AG09319 (cell line): ENCODE measurements around the gene EIF3K.

Experiments used
- DNase-seq: peaks from one replicate; pipeline ENCODE4 v3.0.0-alpha.2; 2010; ENCODE audit warnings: low read depth; ENCODE audit errors: extremely low read depth
- TF ChIP-seq, protein P1 (sequence below): IDR thresholded peaks from 2 replicates; pipeline ENCODE4 v1.5.1; 2011; ENCODE audit warnings: low read depth, mild to moderate bottlenecking, inconsistent platforms, low read length, moderate library complexity

The EIF3K gene

GRCh38 chr19:38671654-38672053 lies 52.7 kb downstream of the EIF3K start:
- no peak for DNase-seq
- TF ChIP-seq, protein P1, sequence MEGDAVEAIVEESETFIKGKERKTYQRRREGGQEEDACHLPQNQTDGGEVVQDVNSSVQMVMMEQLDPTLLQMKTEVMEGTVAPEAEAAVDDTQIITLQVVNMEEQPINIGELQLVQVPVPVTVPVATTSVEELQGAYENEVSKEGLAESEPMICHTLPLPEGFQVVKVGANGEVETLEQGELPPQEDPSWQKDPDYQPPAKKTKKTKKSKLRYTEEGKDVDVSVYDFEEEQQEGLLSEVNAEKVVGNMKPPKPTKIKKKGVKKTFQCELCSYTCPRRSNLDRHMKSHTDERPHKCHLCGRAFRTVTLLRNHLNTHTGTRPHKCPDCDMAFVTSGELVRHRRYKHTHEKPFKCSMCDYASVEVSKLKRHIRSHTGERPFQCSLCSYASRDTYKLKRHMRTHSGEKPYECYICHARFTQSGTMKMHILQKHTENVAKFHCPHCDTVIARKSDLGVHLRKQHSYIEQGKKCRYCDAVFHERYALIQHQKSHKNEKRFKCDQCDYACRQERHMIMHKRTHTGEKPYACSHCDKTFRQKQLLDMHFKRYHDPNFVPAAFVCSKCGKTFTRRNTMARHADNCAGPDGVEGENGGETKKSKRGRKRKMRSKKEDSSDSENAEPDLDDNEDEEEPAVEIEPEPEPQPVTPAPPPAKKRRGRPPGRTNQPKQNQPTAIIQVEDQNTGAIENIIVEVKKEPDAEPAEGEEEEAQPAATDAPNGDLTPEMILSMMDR, result no peak

DNA sequence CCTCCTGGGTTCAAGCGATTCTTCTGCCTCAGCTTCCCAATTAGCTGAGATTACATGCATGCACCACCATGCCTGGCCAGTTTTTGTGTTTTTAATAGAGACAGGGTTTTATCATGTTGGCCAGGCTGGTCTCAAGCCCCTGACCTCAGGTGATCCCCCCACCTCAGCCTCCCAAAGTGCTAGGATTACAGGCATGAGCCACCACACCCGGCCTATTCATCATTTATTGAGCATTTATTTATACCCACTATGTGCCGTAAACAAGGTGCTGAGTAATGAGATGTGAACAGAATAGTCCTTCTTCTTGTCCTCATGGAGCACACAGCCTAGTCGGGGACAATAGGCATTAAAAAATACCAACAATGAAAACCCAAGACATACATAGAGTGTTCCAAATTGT lies 54.0 kb downstream of the EIF3K start:
- no peak for DNase-seq
- TF ChIP-seq, protein P1, result no peak

DNA sequence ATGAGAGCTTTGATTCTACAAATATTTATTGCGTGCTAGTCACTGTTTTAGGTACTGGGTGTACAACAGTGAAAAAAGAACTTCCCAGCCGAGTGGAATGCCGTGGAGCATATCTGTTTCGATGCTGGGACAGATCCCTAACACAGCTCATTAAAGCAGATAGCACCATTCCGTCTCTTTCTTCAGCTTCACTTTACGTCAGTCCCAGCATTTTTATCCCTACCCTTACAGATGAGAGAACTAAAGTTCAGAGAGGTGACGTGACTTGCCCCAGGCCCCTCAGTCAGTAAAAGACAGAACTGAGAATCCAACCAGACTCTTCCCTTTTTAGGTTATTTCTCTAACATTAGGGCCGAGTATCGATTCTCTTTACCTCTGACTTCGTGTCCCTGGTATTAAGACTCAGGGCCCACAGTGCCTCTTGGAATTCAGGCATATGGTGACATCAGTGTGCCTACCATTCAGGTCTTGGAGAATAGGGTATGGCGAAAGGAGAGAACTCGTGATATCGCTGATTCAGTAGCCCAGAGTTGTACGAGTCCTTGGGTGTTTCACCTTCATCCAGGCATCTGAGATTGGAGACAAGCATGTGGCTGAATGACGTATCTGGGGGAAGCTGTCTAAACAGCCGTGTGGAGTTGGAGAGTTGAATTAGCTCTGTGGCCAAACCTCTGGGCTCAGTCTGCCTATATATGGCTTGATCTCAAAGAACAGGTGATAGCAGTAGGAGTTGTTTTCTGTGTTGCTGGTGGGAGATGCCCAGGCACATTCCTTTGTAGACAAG lies 55.6 kb downstream of the EIF3K start:
- no peak for DNase-seq

DNA sequence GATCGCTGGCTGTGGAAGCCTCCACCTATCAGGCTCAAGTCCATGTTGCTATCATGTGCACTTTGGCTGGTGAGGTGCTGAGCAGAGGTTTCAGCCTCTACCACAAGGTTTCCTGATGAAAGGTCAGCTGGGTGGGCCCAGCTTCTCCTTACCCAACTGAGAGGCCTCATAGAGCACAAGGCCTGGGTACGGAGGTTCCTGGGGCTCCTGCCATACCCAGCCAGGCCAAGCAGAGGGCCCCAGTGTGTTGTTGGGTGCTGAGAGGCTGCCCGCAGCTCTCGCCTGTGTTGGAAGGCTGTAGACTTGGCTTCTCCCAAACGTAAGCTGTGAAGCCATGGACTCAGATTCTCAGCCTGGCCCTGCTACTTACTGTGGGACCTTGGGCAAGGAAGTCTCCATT lies 56.6 kb downstream of the EIF3K start:
- TF ChIP-seq, protein P1, result no peak; the same call in 1 of the 2 replicates

More for the DNA sequence above, 55.6 kb downstream of the EIF3K start:
- TF ChIP-seq, protein P1, result no peak

DNA sequence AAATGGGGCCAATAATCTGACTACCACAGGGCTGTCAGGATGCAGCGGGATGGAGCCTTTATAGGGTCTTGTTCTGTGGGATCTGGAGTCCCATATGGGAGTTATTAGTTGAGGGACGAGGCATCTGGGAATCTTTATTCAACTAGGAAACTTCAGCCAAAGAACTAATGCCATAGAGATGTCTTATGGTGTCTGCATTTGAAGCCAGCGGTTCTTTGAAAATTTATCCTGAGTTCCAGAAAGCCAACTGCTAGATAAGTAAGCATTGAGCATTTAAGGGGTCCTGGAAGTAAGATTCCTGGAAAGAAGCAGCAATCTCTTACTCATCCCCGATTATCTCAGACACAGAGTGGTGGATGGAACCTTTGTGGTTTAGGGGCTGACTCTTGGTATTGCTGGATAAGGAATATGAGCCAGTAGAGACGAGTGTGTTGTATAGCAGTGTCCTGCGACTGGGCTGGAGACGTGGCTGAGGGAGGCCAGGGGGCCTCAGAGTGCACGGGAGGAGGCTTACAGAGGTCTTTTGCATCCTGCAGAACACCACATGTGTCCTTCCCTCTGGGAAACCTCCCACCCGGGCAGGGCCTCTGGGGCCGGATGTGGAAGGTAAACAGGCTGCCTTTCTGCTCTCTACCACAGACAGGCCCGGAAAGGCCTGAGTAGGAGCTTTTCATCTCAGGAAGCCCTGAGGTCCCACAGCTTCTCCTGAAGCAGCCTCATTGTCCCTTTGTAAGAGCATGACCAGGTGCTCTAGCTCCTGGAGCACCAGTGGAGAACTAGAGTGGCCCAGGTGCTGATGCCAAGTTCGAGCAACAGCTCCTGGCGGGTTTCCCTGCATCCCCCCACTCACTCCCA lies 57.3 kb downstream of the EIF3K start:
- TF ChIP-seq, protein P1, result no peak
- DNase-seq, result no peak

More for the DNA sequence above, 56.6 kb downstream of the EIF3K start:
- DNase-seq, result no peak

- no peak for DNase-seq
- TF ChIP-seq, protein P1, result no peak
Observed at GRCh38 chr19:38676878-38677646, 58.1 kb downstream of the EIF3K start.
